ENCODE results near the gene MYL5. TPM values are rescaled to one million over a fixed set of nuclear protein-coding genes. Genes with fewer than 3 reads are reported as not detected.

Gene MYL5
- total and polyA plus RNA-seq, 2 donors, result 32.9 to 34.1 TPM

GRCh38 chr4:654871-655463 lies 19.4 kb upstream of the MYL5 start:
- Histone ChIP-seq H3K36me3 (ENCODE audit: control insufficient read depth in 2 of 2, insufficient read depth in 2 of 2, low read length in 1 of 2) (no peaks in the 10 kb centered on the region), H3K9me3 (ENCODE audit: control insufficient read depth in 2 of 2, insufficient read depth in 1 of 2, low read length in 1 of 2) (peaks cover 0 to 6% of the 10 kb centered on the region in 2 donors), H3K4me3 (ENCODE audit: low read length in 2 of 2) (no peak overlapping the region), H3K27me3 (ENCODE audit: control insufficient read depth in 2 of 2, insufficient read depth in 1 of 2, low read length in 1 of 2) (peaks cover 0 to 31% of the 10 kb centered on the region in 2 donors), H3K4me1 (ENCODE audit: control insufficient read depth in 2 of 2, insufficient read depth in 2 of 2, low read length in 2 of 2) (no peaks in the 10 kb centered on the region), H3K27ac (ENCODE audit: low read depth in 1 of 2, low read length in 1 of 2) (no peak overlapping the region)
- no peak for DNase-seq (ENCODE audit: low read depth in 6 of 9, low spot score in 9 of 9)
- 79% methylated on average over 17 of the region's 17 CpGs for WGBS

GRCh38 chr4:655464-656151 lies 18.7 kb upstream of the MYL5 start:
- 84% methylated on average over 26 of the region's 26 CpGs for WGBS
- no peak overlapping the region for H3K4me3 ChIP-seq (ENCODE audit: low read length in 2 of 2)
- H3K4me1 ChIP-seq (ENCODE audit: control insufficient read depth in 2 of 2, insufficient read depth in 2 of 2, low read length in 2 of 2), result no peaks in the 10 kb centered on the region
- DNase-seq (ENCODE audit: low read depth in 6 of 9, low spot score in 9 of 9), result no peak
- peaks cover 0 to 6% of the 10 kb centered on the region in 2 donors for H3K9me3 ChIP-seq (ENCODE audit: control insufficient read depth in 2 of 2, insufficient read depth in 1 of 2, low read length in 1 of 2)
- no peak overlapping the region for H3K27ac ChIP-seq (ENCODE audit: low read depth in 1 of 2, low read length in 1 of 2)
- peaks cover 0 to 24% of the 10 kb centered on the region in 2 donors for H3K27me3 ChIP-seq (ENCODE audit: control insufficient read depth in 2 of 2, insufficient read depth in 1 of 2, low read length in 1 of 2)
- H3K36me3 ChIP-seq (ENCODE audit: control insufficient read depth in 2 of 2, insufficient read depth in 2 of 2, low read length in 1 of 2), result no peaks in the 10 kb centered on the region

- DNase-seq (ENCODE audit: low read depth in 6 of 9, low spot score in 9 of 9), result no peak
- Histone ChIP-seq H3K4me3 (ENCODE audit: low read length in 2 of 2) (no peak overlapping the region), H3K4me1 (ENCODE audit: control insufficient read depth in 2 of 2, insufficient read depth in 2 of 2, low read length in 2 of 2) (no peaks in the 10 kb centered on the region), H3K9me3 (ENCODE audit: control insufficient read depth in 2 of 2, insufficient read depth in 1 of 2, low read length in 1 of 2) (peaks cover 0 to 6% of the 10 kb centered on the region in 2 donors), H3K27me3 (ENCODE audit: control insufficient read depth in 2 of 2, insufficient read depth in 1 of 2, low read length in 1 of 2) (peaks cover 0 to 13% of the 10 kb centered on the region in 2 donors), H3K36me3 (ENCODE audit: control insufficient read depth in 2 of 2, insufficient read depth in 2 of 2, low read length in 1 of 2) (peaks cover 0 to under 1% of the 10 kb centered on the region in 2 donors), H3K27ac (ENCODE audit: low read depth in 1 of 2, low read length in 1 of 2) (no peak overlapping the region)
- 86% methylated on average over 58 of the region's 58 CpGs for WGBS
These were observed 17.7 kb upstream of the MYL5 start for GRCh38 chr4:656436-657337.

- no peak overlapping the region for H3K27ac ChIP-seq (ENCODE audit: low read depth in 1 of 2, low read length in 1 of 2)
- H3K4me1 ChIP-seq (ENCODE audit: control insufficient read depth in 2 of 2, insufficient read depth in 2 of 2, low read length in 2 of 2), result no peaks in the 10 kb centered on the region
- 92% methylated on average over 23 of the region's 23 CpGs for WGBS
- peaks cover 0 to 6% of the 10 kb centered on the region in 2 donors for H3K9me3 ChIP-seq (ENCODE audit: control insufficient read depth in 2 of 2, insufficient read depth in 1 of 2, low read length in 1 of 2)
- no peak for DNase-seq (ENCODE audit: low read depth in 6 of 9, low spot score in 9 of 9)
- H3K27me3 ChIP-seq (ENCODE audit: control insufficient read depth in 2 of 2, insufficient read depth in 1 of 2, low read length in 1 of 2), result peaks cover 0 to 7% of the 10 kb centered on the region in 2 donors
- H3K36me3 ChIP-seq (ENCODE audit: control insufficient read depth in 2 of 2, insufficient read depth in 2 of 2, low read length in 1 of 2), result peaks cover 2 to 4% of the 10 kb centered on the region in 2 donors
- no peak overlapping the region for H3K4me3 ChIP-seq (ENCODE audit: low read length in 2 of 2)
These were observed 17.0 kb upstream of the MYL5 start for GRCh38 chr4:657338-657833.

- 93% methylated on average over 27 of the region's 27 CpGs for WGBS
- no peak for DNase-seq (ENCODE audit: low read depth in 6 of 9, low spot score in 9 of 9)
- Histone ChIP-seq H3K36me3 (ENCODE audit: control insufficient read depth in 2 of 2, insufficient read depth in 2 of 2, low read length in 1 of 2) (peaks cover 2 to 4% of the 10 kb centered on the region in 2 donors), H3K4me3 (ENCODE audit: low read length in 2 of 2) (no peak overlapping the region), H3K27ac (ENCODE audit: low read depth in 1 of 2, low read length in 1 of 2) (no peak overlapping the region), H3K9me3 (ENCODE audit: control insufficient read depth in 2 of 2, insufficient read depth in 1 of 2, low read length in 1 of 2) (peaks cover 0 to 6% of the 10 kb centered on the region in 2 donors), H3K4me1 (ENCODE audit: control insufficient read depth in 2 of 2, insufficient read depth in 2 of 2, low read length in 2 of 2) (peaks cover 0 to 2% of the 10 kb centered on the region in 2 donors), H3K27me3 (ENCODE audit: control insufficient read depth in 2 of 2, insufficient read depth in 1 of 2, low read length in 1 of 2) (peaks cover 0 to 5% of the 10 kb centered on the region in 2 donors)
These were observed 16.3 kb upstream of the MYL5 start for GRCh38 chr4:657834-658667.

- peaks cover 0 to 6% of the 10 kb centered on the region in 2 donors for H3K9me3 ChIP-seq (ENCODE audit: control insufficient read depth in 2 of 2, insufficient read depth in 1 of 2, low read length in 1 of 2)
- no peak overlapping the region for H3K27ac ChIP-seq (ENCODE audit: low read depth in 1 of 2, low read length in 1 of 2)
- H3K27me3 ChIP-seq (ENCODE audit: control insufficient read depth in 2 of 2, insufficient read depth in 1 of 2, low read length in 1 of 2), result no peaks in the 10 kb centered on the region
- 97% methylated on average over 32 of the region's 32 CpGs for WGBS
- H3K4me3 ChIP-seq (ENCODE audit: low read length in 2 of 2), result no peak overlapping the region
- H3K36me3 ChIP-seq (ENCODE audit: control insufficient read depth in 2 of 2, insufficient read depth in 2 of 2, low read length in 1 of 2), result peaks cover 2 to 4% of the 10 kb centered on the region in 2 donors
- DNase-seq (ENCODE audit: low read depth in 6 of 9, low spot score in 9 of 9), result no peak
- peaks cover under 1 to 7% of the 10 kb centered on the region in 2 donors for H3K4me1 ChIP-seq (ENCODE audit: control insufficient read depth in 2 of 2, insufficient read depth in 2 of 2, low read length in 2 of 2)
These were observed 15.4 kb upstream of the MYL5 start for GRCh38 chr4:658681-659667.

GRCh38 chr4:659851-660250 lies 14.5 kb upstream of the MYL5 start:
- Histone ChIP-seq H3K27ac (ENCODE audit: low read depth in 1 of 2, low read length in 1 of 2) (no peak overlapping the region), H3K9me3 (ENCODE audit: control insufficient read depth in 2 of 2, insufficient read depth in 1 of 2, low read length in 1 of 2) (peaks cover 0 to 6% of the 10 kb centered on the region in 2 donors), H3K4me1 (ENCODE audit: control insufficient read depth in 2 of 2, insufficient read depth in 2 of 2, low read length in 2 of 2) (peaks cover 4 to 13% of the 10 kb centered on the region in 2 donors), H3K4me3 (ENCODE audit: low read length in 2 of 2) (no peak overlapping the region), H3K36me3 (ENCODE audit: control insufficient read depth in 2 of 2, insufficient read depth in 2 of 2, low read length in 1 of 2) (peaks cover 2 to 4% of the 10 kb centered on the region in 2 donors), H3K27me3 (ENCODE audit: control insufficient read depth in 2 of 2, insufficient read depth in 1 of 2, low read length in 1 of 2) (no peaks in the 10 kb centered on the region)
- 98% methylated on average over 8 of the region's 8 CpGs for WGBS
- no peak for DNase-seq (ENCODE audit: low read depth in 6 of 9, low spot score in 9 of 9)
